GM19023 (cell line): ENCODE data around the gene HTR1B.

Experiments
- ATAC-seq: cut with Tn5 transposase; IDR thresholded peaks from one replicate; pipeline ENCODE4 v1.9.1; 2021; ENCODE audit warnings: mild to moderate bottlenecking, moderate library complexity; ENCODE audit not compliant: unreplicated experiment

The HTR1B gene

DNA sequence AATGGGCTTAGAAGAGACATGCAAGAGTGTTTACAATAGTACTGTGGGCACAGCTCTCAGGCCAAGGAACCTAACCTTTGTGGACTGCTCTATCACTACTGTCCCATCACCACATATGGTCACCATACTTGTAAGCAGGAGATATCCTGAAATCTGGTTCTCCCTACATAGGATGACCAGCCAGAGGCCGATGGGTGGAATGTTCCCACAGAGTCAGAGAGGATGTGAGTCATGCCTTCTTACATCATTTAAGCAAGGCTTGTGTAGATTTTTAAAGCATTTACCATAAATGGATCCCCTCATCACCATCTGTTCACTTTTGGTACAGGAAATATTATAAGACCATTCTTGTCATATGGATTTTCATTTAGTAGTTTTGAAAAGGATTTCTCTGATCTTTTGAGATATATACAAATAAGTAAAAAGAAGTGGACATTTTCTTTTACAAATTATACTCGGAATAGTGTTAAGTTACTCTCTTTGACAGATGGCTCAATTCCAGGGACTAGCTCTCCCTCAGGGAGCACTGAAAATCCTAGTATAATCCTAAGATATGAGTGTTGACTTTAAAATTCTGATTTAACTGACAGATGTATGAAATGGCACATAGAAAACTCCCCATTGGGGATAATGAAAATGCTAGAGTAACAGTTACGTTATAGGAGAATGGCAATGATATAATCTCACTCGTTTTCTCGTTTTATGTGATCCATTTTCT is 6.6 kb downstream of the HTR1B start:
- ATAC-seq, result no peak

DNA sequence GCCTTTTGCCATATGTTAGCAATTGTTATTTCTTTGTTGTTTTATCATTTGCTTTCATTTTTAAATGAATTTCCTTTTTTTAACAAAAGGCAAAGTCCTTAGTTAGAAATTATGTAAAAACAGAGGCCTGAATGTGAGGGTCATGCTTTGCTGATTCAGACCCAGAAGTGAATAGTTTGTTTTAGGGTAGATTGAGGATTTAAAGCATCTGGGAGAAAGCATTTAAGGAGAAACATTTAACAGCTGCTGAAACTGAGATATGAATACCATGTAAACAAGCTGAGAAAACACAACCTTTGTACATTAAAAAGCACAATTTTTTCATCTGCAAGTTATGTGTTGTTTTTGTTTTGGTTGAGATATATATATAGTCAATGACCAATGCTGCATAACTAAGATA is 8.0 kb downstream of the HTR1B start:
- no peak for ATAC-seq

DNA sequence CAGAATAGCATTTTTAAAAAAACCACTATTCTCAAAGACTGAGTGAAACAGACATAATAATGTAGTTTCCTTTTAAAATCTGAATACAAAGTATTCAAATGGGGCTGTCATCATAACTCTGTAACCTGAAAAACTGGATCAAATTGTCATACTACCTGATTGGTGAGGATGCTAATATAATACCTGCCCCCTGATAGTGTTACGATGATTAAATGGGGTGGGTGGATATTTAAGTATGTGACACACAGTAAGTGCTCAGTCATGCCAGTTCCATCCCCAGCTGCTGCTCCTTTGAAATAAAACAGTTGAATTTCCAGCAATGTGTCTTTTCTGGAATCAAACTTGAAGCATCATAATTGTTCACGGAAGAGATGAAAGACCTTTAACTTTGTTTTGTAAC is 8.9 kb downstream of the HTR1B start:
- no peak for ATAC-seq

GRCh38 chr6:77451466-77451865 is 11.8 kb downstream of the HTR1B start:
- no peak for ATAC-seq

GRCh38 chr6:77450924-77451323 is 12.4 kb downstream of the HTR1B start:
- no peak for ATAC-seq

DNA sequence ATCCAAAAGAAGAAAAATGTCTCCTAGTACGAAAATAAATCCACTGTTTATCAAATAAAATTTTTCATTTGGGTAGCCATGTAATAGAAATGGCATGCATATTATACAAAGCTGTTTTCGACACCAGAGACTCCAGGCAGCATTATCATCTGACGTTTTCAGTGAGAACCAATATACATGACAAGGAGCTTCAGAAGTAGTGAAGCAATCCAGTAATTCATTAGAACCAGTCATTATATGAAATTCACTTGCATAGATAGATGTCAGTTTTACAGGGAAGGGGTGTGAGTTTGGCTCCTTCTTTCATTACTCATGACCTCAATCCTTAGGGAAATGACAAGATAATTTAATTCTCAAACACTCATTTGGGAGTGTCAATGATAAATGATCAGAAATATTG is 14.7 kb downstream of the HTR1B start:
- ATAC-seq, result no peak

DNA sequence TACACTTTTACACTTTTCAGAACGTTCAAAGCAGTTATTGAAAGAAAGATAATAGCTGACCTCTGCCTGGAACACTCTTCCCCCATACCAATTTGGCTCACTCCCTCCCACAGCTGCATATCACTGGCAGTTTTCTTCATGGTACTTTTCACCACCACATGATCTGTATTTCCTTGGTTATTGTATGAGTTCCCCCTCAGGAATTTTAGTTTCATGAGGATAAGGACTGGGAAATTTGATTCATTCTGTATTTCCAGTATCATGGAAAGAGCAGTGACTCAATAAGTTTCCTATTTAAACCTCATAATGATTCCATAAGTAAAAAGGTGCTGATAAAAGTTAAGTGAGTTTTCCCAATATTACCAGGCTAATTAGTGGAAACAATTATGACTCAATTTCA is 16.0 kb downstream of the HTR1B start:
- no peak for ATAC-seq

- no peak for ATAC-seq
Measured at GRCh38 chr6:77446249-77446648, 17.0 kb downstream of the HTR1B start.

- ATAC-seq, result no peak
Measured at GRCh38 chr6:77445214-77445613, 18.1 kb downstream of the HTR1B start.

GRCh38 chr6:77440206-77440976 is 22.9 kb downstream of the HTR1B start:
- no peak for ATAC-seq

GRCh38 chr6:77433888-77434287 is 29.4 kb downstream of the HTR1B start:
- no peak for ATAC-seq

GRCh38 chr6:77430504-77430903 is 32.8 kb downstream of the HTR1B start:
- no peak for ATAC-seq

DNA sequence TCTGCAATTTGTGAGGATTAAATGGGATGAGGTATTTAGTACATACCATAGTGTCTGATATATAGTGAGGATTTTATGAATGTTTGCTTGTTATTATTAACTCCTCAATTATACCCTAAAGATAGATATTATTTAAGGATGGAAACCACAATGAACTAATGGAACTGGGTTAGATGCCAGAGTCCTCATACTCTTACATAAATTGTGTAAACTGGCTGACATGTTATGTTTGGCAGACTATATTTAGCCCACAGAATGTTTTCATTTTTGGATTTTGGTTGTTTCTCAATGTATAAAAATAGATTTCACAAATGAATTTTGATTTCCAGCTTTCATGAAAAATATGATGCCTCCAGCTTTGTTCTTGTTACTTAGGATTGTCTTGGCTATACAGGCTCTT is 37.6 kb downstream of the HTR1B start:
- ATAC-seq, result no peak

DNA sequence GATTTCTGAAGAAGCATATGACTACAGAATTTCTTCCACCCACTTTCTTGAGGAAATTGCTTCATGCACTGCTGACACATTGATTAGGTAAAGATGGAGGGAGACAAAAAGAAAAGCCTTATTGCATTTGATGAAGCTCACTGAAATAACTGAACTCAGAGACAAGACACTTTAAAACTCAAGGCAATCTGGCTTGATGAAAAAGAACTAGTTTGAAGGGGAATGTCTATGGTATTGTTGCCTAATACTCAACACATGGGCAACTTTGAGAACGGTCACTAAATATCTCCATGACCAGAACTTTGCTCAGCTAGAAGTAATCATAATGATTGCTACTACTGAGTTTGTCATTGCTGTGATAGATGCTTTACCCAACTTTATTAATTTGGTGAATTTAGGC is 38.1 kb downstream of the HTR1B start:
- ATAC-seq, result no peak

- ATAC-seq, result no peak
Measured at GRCh38 chr6:77424761-77425160, 38.5 kb downstream of the HTR1B start.

GRCh38 chr6:77416839-77417238 is 46.5 kb downstream of the HTR1B start:
- no peak for ATAC-seq

- ATAC-seq, result no peak
Measured at GRCh38 chr6:77415706-77416105, 47.6 kb downstream of the HTR1B start.
